Liver (tissue), 9 donors: ENCODE data around the gene ZEB1. TPM values are rescaled to one million over a fixed set of nuclear protein-coding genes. Genes with fewer than 3 reads are reported as not detected.
"Not testable (repeated sequence)": the region's sequence is repeated elsewhere in the genome, so short reads cannot be mapped to it uniquely, and the experiment has no call there.

ENCODE experiments used
- DNase-seq: peaks from one replicate; pipeline ENCODE4 v3.0.0-alpha.2; 2017; ENCODE audit warnings: low spot score
- H3K27ac ChIP-seq, 2 donors: one replicate each; pipeline ENCODE4 v1.7.0; 2013; ENCODE audit warnings: inconsistent platforms in 2 of 2, low read length in 2 of 2, control low read depth in 1 of 2, low read depth in 1 of 2, mild to moderate bottlenecking in 1 of 2
- H3K27me3 ChIP-seq, 4 donors: one replicate each; pipeline versions ENCODE4 v1.6.1 to v1.7.0; 2013; ENCODE audit warnings: low read length in 3 of 4, inconsistent platforms in 1 of 4, mild to moderate bottlenecking in 1 of 4, moderate library complexity in 1 of 4; ENCODE audit not compliant: control insufficient read depth in 4 of 4, insufficient read depth in 4 of 4
- H3K36me3 ChIP-seq, 4 donors: one replicate each; pipeline versions ENCODE4 v1.6.1 to v1.7.0; 2013; ENCODE audit warnings: low read length in 3 of 4, mild to moderate bottlenecking in 3 of 4, low read depth in 1 of 4, moderate library complexity in 1 of 4; ENCODE audit not compliant: control insufficient read depth in 4 of 4, insufficient read depth in 3 of 4
- H3K4me1 ChIP-seq, 4 donors: one replicate each; pipeline versions ENCODE4 v1.6.1 to v1.7.0; 2013; ENCODE audit warnings: low read length in 3 of 4, mild to moderate bottlenecking in 3 of 4, moderate library complexity in 1 of 4; ENCODE audit not compliant: control insufficient read depth in 4 of 4, insufficient read depth in 4 of 4
- H3K4me3 ChIP-seq, 3 donors: one replicate each; pipeline versions ENCODE4 v1.6.1 to v1.7.0; 2013; ENCODE audit warnings: low read length in 3 of 3, control low read depth in 1 of 3, low read depth in 1 of 3, mild to moderate bottlenecking in 1 of 3
- H3K9ac ChIP-seq, 2 donors: one replicate each; pipeline ENCODE4 v1.7.0; 2013; ENCODE audit warnings: low read length in 2 of 2, mild to moderate bottlenecking in 2 of 2, moderate library complexity in 2 of 2, control low read depth in 1 of 2, low read depth in 1 of 2
- H3K9me3 ChIP-seq, 4 donors: one replicate each; pipeline versions ENCODE4 v1.6.1 to v1.7.0; 2013; ENCODE audit warnings: low read length in 3 of 4; ENCODE audit not compliant: control insufficient read depth in 4 of 4
- CTCF ChIP-seq: fragments of 150-350 bp; IDR thresholded peaks from 2 replicates; pipeline ENCODE4 v1.5.1; 2017; ENCODE audit warnings: improper control_type of control experiment, low read depth, low read length; ENCODE audit not compliant: missing input control
- EGR1 ChIP-seq, 2 donors: IDR thresholded peaks; 2 replicates each; pipeline ENCODE4 v1.6.1; 2016 to 2018; ENCODE audit warnings: antibody characterized with exemption in 2 of 2, low read depth in 2 of 2
- FOXA1 ChIP-seq: IDR thresholded peaks from 2 replicates; pipeline ENCODE4 v1.6.1; 2016; ENCODE audit warnings: antibody characterized with exemption
- FOXA2 ChIP-seq: IDR thresholded peaks from 2 replicates; pipeline ENCODE4 v1.6.1; 2016; ENCODE audit warnings: antibody characterized with exemption
- GABPA ChIP-seq, 2 donors: IDR thresholded peaks in 1 of 2; conservative IDR thresholded peaks in 1 of 2; 2 replicates each; pipeline ENCODE4 v1.6.1; 2016; ENCODE audit warnings: antibody characterized with exemption in 2 of 2, mild to moderate bottlenecking in 1 of 2, moderate library complexity in 1 of 2
- NR2F2 ChIP-seq: IDR thresholded peaks from 2 replicates; pipeline ENCODE4 v1.6.1; 2016; ENCODE audit warnings: antibody characterized with exemption
- REST ChIP-seq: IDR thresholded peaks from 2 replicates; pipeline ENCODE4 v1.6.1; 2016; ENCODE audit warnings: antibody characterized with exemption, mild to moderate bottlenecking
- RXRA ChIP-seq, 2 donors: IDR thresholded peaks; 2 replicates each; pipeline ENCODE4 v1.6.1; 2017 to 2018; ENCODE audit warnings: antibody characterized with exemption in 2 of 2, mild to moderate bottlenecking in 1 of 2
- SP1 ChIP-seq: IDR thresholded peaks from 2 replicates; pipeline ENCODE4 v1.6.1; 2018; ENCODE audit warnings: antibody characterized with exemption, mild to moderate bottlenecking
- TAF1 ChIP-seq: conservative IDR thresholded peaks from 2 replicates; pipeline ENCODE4 v1.6.1; 2016; ENCODE audit warnings: antibody characterized with exemption, mild to moderate bottlenecking
- YY1 ChIP-seq: IDR thresholded peaks from 2 replicates; pipeline ENCODE4 v1.6.1; 2016; ENCODE audit warnings: antibody characterized with exemption, mild to moderate bottlenecking
- WGBS: extraction: QIAGEN DNeasy Blood & Tissue Kit; methylation state at CpG from one replicate; pipeline ENCODE4 v1.1.7; 2013; 5-methylcytosine and 5-hydroxymethylcytosine counted together
- polyA plus RNA-seq, 2 donors: library from polyadenylated mRNA; stranded (reverse) in 1 of 2; unstranded in 1 of 2; fragments of 200-250 nt in 1 of 2; fragments of >200 nt in 1 of 2; fragmentation: Nextera tagmentation in 1 of 2; extraction: Ambion mirVana in 1 of 2; gene quantifications; one replicate each; pipeline versions ENCODE4 v1.2.1 to v1.2.3, GENCODE V29; 2013 to 2015
- total RNA-seq, 2 donors: library from RNA; depleted of rRNA; stranded (reverse); fragments of >200 nt; gene quantifications; one replicate each; pipeline ENCODE4 v1.2.3, GENCODE V29; 2014
- TF ChIP-seq, protein P1 (sequence below): IDR thresholded peaks from 2 replicates; pipeline ENCODE4 v1.6.1; 2016; ENCODE audit warnings: antibody characterized with exemption
- donor health status: healthy.
- donor health status: healthy.
- donor health status: healthy.
- donor health status: healthy.
- donor health status: healthy.

ZEB1 gene
- total and polyA plus RNA-seq, 4 donors: 3.2 to 19.6 (median 6.5) TPM

DNA sequence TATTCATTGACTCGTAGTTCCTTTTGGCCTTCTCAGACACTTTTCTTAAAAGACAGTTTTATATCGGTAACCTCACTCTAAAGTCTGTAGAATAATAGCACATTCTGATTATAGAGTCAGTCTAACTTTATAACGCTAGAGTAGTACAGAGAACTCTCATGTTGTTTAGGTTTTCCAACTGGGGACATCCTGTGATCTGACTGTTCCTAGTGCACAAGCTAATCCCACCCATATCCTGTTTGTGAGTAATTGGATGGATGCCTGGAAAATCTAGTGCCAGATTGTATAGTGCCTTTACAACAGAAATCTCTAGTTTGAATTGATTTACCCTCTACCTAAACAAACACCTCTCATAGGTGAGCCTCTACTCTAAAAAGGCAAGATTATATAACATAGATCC, 107.4 kb downstream of the ZEB1 start (continued):
- TF ChIP-seq, protein P1, sequence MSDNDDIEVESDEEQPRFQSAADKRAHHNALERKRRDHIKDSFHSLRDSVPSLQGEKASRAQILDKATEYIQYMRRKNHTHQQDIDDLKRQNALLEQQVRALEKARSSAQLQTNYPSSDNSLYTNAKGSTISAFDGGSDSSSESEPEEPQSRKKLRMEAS: no peak

GRCh38 chr10:31427334-31427733, 108.3 kb downstream of the ZEB1 start:
- H3K9me3 ChIP-seq, H3K4me1 ChIP-seq, H3K36me3 ChIP-seq, H3K27me3 ChIP-seq, H3K4me3 ChIP-seq, DNase-seq, H3K27ac ChIP-seq, H3K9ac ChIP-seq: not testable (repeated sequence)
- 97% methylated on average over 10 of the region's 10 CpGs for WGBS

DNA sequence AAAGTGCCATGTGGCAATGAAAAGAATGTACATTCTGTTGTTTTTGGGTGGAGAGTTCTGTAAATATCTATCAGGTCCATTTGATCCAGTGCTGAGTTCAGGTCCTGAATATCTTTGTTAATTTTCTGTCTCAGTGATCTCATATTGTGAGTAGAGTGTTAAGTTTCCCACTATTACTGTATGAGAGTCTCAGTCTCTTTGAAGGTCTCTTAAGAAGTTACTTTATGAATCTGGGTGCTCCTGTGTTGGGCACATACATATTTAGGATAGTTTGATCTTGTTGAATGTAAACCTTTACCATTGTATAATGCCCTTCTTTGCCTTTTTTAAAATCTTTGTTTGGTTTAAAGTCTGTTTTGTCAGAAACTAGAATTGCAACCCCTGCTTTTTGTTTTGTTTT, 109.5 kb downstream of the ZEB1 start:
- DNase-seq: not testable (repeated sequence)

DNA sequence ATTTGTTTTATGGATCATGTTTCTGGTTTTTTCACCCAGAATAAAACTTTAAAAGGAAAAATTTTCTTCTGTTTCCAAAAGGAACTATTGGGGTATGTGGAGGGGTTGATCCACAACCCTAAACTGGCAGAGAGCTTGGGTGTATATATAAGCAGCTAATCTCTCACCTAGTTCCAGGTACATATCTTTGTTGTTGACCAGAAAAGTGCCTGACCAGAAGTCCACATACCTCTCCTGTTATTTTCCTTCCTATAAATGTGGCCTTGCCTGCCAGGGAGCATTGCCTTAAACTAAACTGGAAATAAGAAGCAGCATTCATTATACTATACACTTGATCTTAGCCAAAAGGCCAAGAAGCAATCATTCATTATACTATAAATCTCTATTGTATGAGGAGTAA, 112.0 kb downstream of the ZEB1 start:
- Histone ChIP-seq H3K27ac (no peak overlapping the region), H3K27me3 (no peaks in the 10 kb centered on the region), H3K9ac (no peak overlapping the region), H3K36me3 (no peaks in the 10 kb centered on the region), H3K4me1 (peaks cover 0 to 4% (median 2%) of the 10 kb centered on the region in 4 donors), H3K9me3 (no peaks in the 10 kb centered on the region), H3K4me3 (no peak overlapping the region)
- TF ChIP-seq YY1 (no peak), FOXA1 (no peak), REST (no peak), CTCF (no peak), NR2F2 (no peak), TAF1 (no peak), EGR1 (IDR thresholded peaks at IDR 0.05; ENCODE audit: low read depth in 2 of 2) (no peak), GABPA (IDR thresholded peaks at IDR 0.05 in 1 of 2, conservative IDR thresholded peaks at IDR 0.05 in 1 of 2) (no peak), SP1 (no peak), RXRA (IDR thresholded peaks at IDR 0.05) (no peak), FOXA2 (no peak)
- DNase-seq: no peak

More for the DNA sequence above, 109.5 kb downstream of the ZEB1 start:
- H3K27ac ChIP-seq, H3K27me3 ChIP-seq, H3K4me3 ChIP-seq, H3K36me3 ChIP-seq, H3K9me3 ChIP-seq, H3K4me1 ChIP-seq, H3K9ac ChIP-seq: not testable (repeated sequence)
